Natural killer cell (primary cell): ENCODE data around the gene RUNX1. TPM values are rescaled to one million over a fixed set of nuclear protein-coding genes. Genes with fewer than 3 reads are reported as not detected.

Source experiments
- ATAC-seq, 3 donors: fragments of 150-1000 bp in 2 of 3; fragments of 200-7000 bp in 1 of 3; cut with Tn5 transposase; 1 replicate in 1 of 3; 2 replicates in 2 of 3; pipeline ENCODE4 v1.10.0; 2021; ENCODE audit warnings: mild to moderate bottlenecking in 2 of 3, moderate library complexity in 2 of 3
- DNase-seq, 2 donors: peaks; one replicate each; pipeline versions ENCODE4 v3.0.0 to v3.0.0-alpha.2; 2013 to 2021; ENCODE audit warnings: mixed read lengths in 1 of 2
- H3K27ac ChIP-seq: one replicate; pipeline ENCODE4 v1.5.1; 2013; ENCODE audit warnings: mild to moderate bottlenecking, low read length
- H3K27me3 ChIP-seq: one replicate; pipeline ENCODE4 v1.6.1; 2013; ENCODE audit warnings: low read length; ENCODE audit not compliant: control insufficient read depth, insufficient read depth
- H3K36me3 ChIP-seq: one replicate; pipeline ENCODE4 v1.6.1; 2013; ENCODE audit warnings: low read length; ENCODE audit not compliant: control insufficient read depth, insufficient read depth
- H3K4me1 ChIP-seq: one replicate; pipeline ENCODE4 v1.6.1; 2013; ENCODE audit warnings: low read length; ENCODE audit not compliant: control insufficient read depth, insufficient read depth
- H3K4me3 ChIP-seq: one replicate; pipeline ENCODE4 v1.5.1; 2013; ENCODE audit warnings: low read length
- H3K9me3 ChIP-seq: one replicate; pipeline ENCODE4 v1.6.1; 2013; ENCODE audit warnings: low read length; ENCODE audit not compliant: control insufficient read depth, insufficient read depth
- H3K27ac Mint-ChIP-seq, 2 donors: one replicate each; pipeline ENCODE4 v1.8.0; 2022; ENCODE audit warnings: mild to moderate bottlenecking in 2 of 2, mixed read lengths in 2 of 2, moderate library complexity in 1 of 2
- H3K27me3 Mint-ChIP-seq, 2 donors: one replicate each; pipeline ENCODE4 v1.8.0; 2022; ENCODE audit warnings: low read depth in 2 of 2, mixed read lengths in 2 of 2
- H3K36me3 Mint-ChIP-seq: one replicate; pipeline ENCODE4 v1.8.0; 2022; ENCODE audit warnings: mixed read lengths
- H3K4me1 Mint-ChIP-seq, 2 donors: one replicate each; pipeline ENCODE4 v1.8.0; 2022; ENCODE audit warnings: mixed read lengths in 2 of 2
- H3K4me3 Mint-ChIP-seq: one replicate; pipeline ENCODE4 v1.8.0; 2022; ENCODE audit warnings: mild to moderate bottlenecking, moderate library complexity, mixed read lengths
- H3K9me3 Mint-ChIP-seq, 2 donors: one replicate each; pipeline ENCODE4 v1.8.0; 2022; ENCODE audit warnings: mixed read lengths in 2 of 2
- CTCF ChIP-seq: fragments of 200-600 bp; IDR thresholded peaks from one replicate; pipeline ENCODE4 v1.8.0; 2022; ENCODE audit warnings: antibody characterized with exemption
- WGBS: methylation state at CpG from one replicate; pipeline ENCODE4 v1.1.7; 2013; ENCODE audit warnings: missing lambda C conversion rate; ENCODE audit not compliant: insufficient coverage; 5-methylcytosine and 5-hydroxymethylcytosine counted together
- intact Hi-C: fragments of 100-400 bp; cut with micrococcal nuclease; formaldehyde crosslinking; loops from one replicate; pipeline ENCODE4 v1.14.2; 2022
- total RNA-seq, 4 donors: library from RNA; stranded (reverse); fragments of 120-200 nt in 1 of 4; gene quantifications; one replicate each; pipeline versions ENCODE4 v1.2.3 to v1.2.4, GENCODE V29; 2013 to 2022

Gene RUNX1
- total RNA-seq, 3 donors from 2014 or later (not counting 1 experiment from before 2014, with no cell fraction given), result 62.1 to 171 (median 98.2) TPM

- WGBS, result 95% methylated on average over 6 of the region's 7 CpGs
- Mint-ChIP-seq H3K36me3 (no peaks in the 10 kb centered on the region), H3K9me3 (no peaks in the 10 kb centered on the region), H3K4me1 (peaks cover 65 to 66% of the 10 kb centered on the region in 2 donors), H3K4me3 (peak overlapping the region; percentile 31), H3K27me3 (no peaks in the 10 kb centered on the region), H3K27ac (peak overlapping the region; percentile 77 to 92)
- Histone ChIP-seq H3K4me3 (no peak overlapping the region), H3K27me3 (no peaks in the 10 kb centered on the region), H3K4me1 (peaks cover 41% of the 10 kb centered on the region), H3K27ac (no peak overlapping the region), H3K36me3 (no peaks in the 10 kb centered on the region), H3K9me3 (no peaks in the 10 kb centered on the region)
- intact Hi-C loops, result loop anchor here (5.0 kb wide), 2 partner anchors 89 to 174 kb away; no protein-coding TSS in a partner anchor
- ATAC-seq (no peak), DNase-seq (no peak)
- no peak for TF ChIP-seq CTCF
These were observed 67.3 kb downstream of the RUNX1 start for GRCh38 chr21:34981791-34982190.

GRCh38 chr21:34980423-34981115, 68.5 kb downstream of the RUNX1 start:
- 97% methylated on average over 6 of the region's 8 CpGs for WGBS
- Mint-ChIP-seq H3K4me1 (peaks cover 58 to 60% of the 10 kb centered on the region in 2 donors), H3K27me3 (no peaks in the 10 kb centered on the region), H3K9me3 (no peaks in the 10 kb centered on the region), H3K27ac (no peak overlapping the region), H3K4me3 (no peak overlapping the region), H3K36me3 (no peaks in the 10 kb centered on the region)
- Histone ChIP-seq H3K4me1 (peaks cover 30% of the 10 kb centered on the region), H3K36me3 (no peaks in the 10 kb centered on the region), H3K4me3 (no peak overlapping the region), H3K27ac (no peak overlapping the region), H3K27me3 (no peaks in the 10 kb centered on the region), H3K9me3 (no peaks in the 10 kb centered on the region)
- intact Hi-C loops, result loop anchor here (5.0 kb wide), 2 partner anchors 88 to 173 kb away; no protein-coding TSS in a partner anchor
- DNase-seq (no peak), ATAC-seq (no peak)
- TF ChIP-seq CTCF, result no peak

- H3K4me3 ChIP-seq, result no peak overlapping the region
- peaks cover 58 to 61% of the 10 kb centered on the region in 2 donors for H3K4me1 Mint-ChIP-seq
- no peaks in the 10 kb centered on the region for H3K36me3 Mint-ChIP-seq
- DNase-seq (no peak), ATAC-seq (no peak)
- H3K4me3 Mint-ChIP-seq, result no peak overlapping the region
- WGBS, result 60% methylated on average over 4 of the region's 4 CpGs
- no peaks in the 10 kb centered on the region for H3K27me3 Mint-ChIP-seq
- no peak for TF ChIP-seq CTCF
- no peaks in the 10 kb centered on the region for H3K9me3 Mint-ChIP-seq
- H3K4me1 ChIP-seq, result peaks cover 22% of the 10 kb centered on the region
- no peaks in the 10 kb centered on the region for H3K36me3 ChIP-seq
- H3K27ac Mint-ChIP-seq, result peak overlapping the region in 1 of 2 donors; percentile 12
- no peaks in the 10 kb centered on the region for H3K27me3 ChIP-seq
- intact Hi-C loops, result no loop called here
- H3K9me3 ChIP-seq, result no peaks in the 10 kb centered on the region
- H3K27ac ChIP-seq, result no peak overlapping the region
These were observed 69.7 kb downstream of the RUNX1 start for GRCh38 chr21:34979383-34979782.

- DNase-seq (no peak), ATAC-seq (no peak)
- no CpG with 5 or more reads among the region's 1 CpG for WGBS
- H3K27me3 Mint-ChIP-seq, result no peaks in the 10 kb centered on the region
- H3K4me3 Mint-ChIP-seq, result no peak overlapping the region
- H3K9me3 Mint-ChIP-seq, result no peaks in the 10 kb centered on the region
- Histone ChIP-seq H3K27me3 (no peaks in the 10 kb centered on the region), H3K4me3 (no peak overlapping the region), H3K9me3 (no peaks in the 10 kb centered on the region), H3K4me1 (peaks cover 20% of the 10 kb centered on the region), H3K36me3 (no peaks in the 10 kb centered on the region), H3K27ac (no peak overlapping the region)
- TF ChIP-seq CTCF, result no peak
- H3K27ac Mint-ChIP-seq, result no peak overlapping the region
- intact Hi-C loops, result no loop called here
- H3K4me1 Mint-ChIP-seq, result peaks cover 59 to 61% of the 10 kb centered on the region in 2 donors
- H3K36me3 Mint-ChIP-seq, result no peaks in the 10 kb centered on the region
These were observed 71.8 kb downstream of the RUNX1 start for GRCh38 chr21:34977333-34977732.
